Activated T-cell treated with anti-CD3 and anti-CD28 coated beads, Interleukin-2, amount 50 U/mL, for 72 hours (primary cell): ENCODE results near the gene GNA15. TPM values are rescaled to one million over a fixed set of nuclear protein-coding genes. Genes with fewer than 3 reads are reported as not detected.

Experiments used
- ATAC-seq, 2 donors: fragments of 150-1000 bp; cut with Tn5 transposase; replicated peaks in 1 of 2; 2 replicates each; pipeline ENCODE4 v1.10.0; 2021; ENCODE audit warnings: moderate library complexity in 2 of 2, mild to moderate bottlenecking in 1 of 2
- DNase-seq, 2 donors: peaks; one replicate each; pipeline ENCODE4 v3.0.0; 2021 to 2022; ENCODE audit warnings: mixed read lengths in 1 of 2
- H3K27ac Mint-ChIP-seq: one replicate; pipeline ENCODE4 v1.8.0; 2022; ENCODE audit warnings: mild to moderate bottlenecking, moderate library complexity, mixed read lengths
- H3K27me3 Mint-ChIP-seq: one replicate; pipeline ENCODE4 v1.8.0; 2022; ENCODE audit warnings: low read depth, mixed read lengths
- H3K36me3 Mint-ChIP-seq, 2 donors: one replicate each; pipeline ENCODE4 v1.8.0; 2022; ENCODE audit warnings: mixed read lengths in 2 of 2, mild to moderate bottlenecking in 1 of 2; ENCODE audit not compliant: insufficient read depth in 2 of 2
- H3K4me1 Mint-ChIP-seq: one replicate; pipeline ENCODE4 v1.8.0; 2022; ENCODE audit warnings: low read depth, mixed read lengths
- H3K4me3 Mint-ChIP-seq, 2 donors: one replicate each; pipeline ENCODE4 v1.8.0; 2022; ENCODE audit warnings: mild to moderate bottlenecking in 2 of 2, mixed read lengths in 2 of 2, moderate library complexity in 2 of 2
- H3K9me3 Mint-ChIP-seq, 2 donors: one replicate each; pipeline ENCODE4 v1.8.0; 2022; ENCODE audit warnings: mixed read lengths in 2 of 2
- total RNA-seq, 2 donors: library from RNA; stranded (reverse); gene quantifications; one replicate each; pipeline ENCODE4 v1.2.3, GENCODE V29; 2022

GNA15 gene
- total RNA-seq, 2 donors from 2014 or later = 32.8 to 66.5 TPM

DNA sequence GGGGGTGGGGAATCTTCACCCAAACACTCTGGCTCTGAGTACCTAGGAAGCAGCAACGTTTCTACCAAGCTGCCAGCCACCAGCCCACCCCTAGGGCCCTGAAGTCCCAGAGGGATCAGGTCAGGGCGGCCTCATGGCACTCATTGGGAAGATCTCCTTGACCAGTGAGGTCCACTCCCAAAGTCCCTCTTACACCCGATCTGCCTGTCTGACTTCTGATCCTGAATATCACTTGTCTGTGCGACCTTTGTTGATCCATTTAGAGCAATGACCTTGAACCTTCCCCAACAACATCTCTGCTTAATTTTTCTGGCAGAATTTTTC lies 2.1 kb upstream of the GNA15 start:
- peaks cover 40% of the 10 kb centered on the region for H3K4me1 Mint-ChIP-seq
- DNase-seq (no peak), ATAC-seq (no peak)
- H3K27me3 Mint-ChIP-seq = peaks cover 7% of the 10 kb centered on the region
- peak overlapping the region; percentile 60 for H3K27ac Mint-ChIP-seq
- peak overlapping the region; percentile 71 to 84 for H3K4me3 Mint-ChIP-seq
- no peaks in the 10 kb centered on the region for H3K36me3 Mint-ChIP-seq
- no peaks in the 10 kb centered on the region for H3K9me3 Mint-ChIP-seq

DNA sequence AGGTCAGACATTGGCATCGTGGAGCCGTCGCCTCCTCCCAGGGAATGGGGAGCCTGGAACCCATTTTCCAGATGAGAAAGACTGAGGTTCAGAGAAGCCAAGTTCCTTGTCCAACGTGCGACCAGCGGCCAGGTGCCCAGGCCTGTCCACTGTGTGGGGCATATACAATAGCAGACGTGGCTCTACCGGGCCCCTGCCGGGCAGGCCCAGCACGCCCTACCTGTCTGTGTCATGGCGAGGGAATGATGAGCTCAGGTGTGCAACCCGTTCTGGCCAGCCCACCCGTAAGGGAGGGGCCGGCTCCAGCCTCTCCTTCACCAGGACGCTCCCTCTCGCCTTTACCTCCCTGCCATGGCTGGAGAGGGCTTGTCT lies 837 bp downstream of the GNA15 start:
- DNase-seq (no peak), ATAC-seq (no peak)
- H3K36me3 Mint-ChIP-seq = peaks cover 5 to 7% of the 10 kb centered on the region in 2 donors
- peak overlapping the region; percentile 73 to 96 for H3K4me3 Mint-ChIP-seq
- H3K4me1 Mint-ChIP-seq = peaks cover 49% of the 10 kb centered on the region
- no peaks in the 10 kb centered on the region for H3K9me3 Mint-ChIP-seq
- peaks cover 7% of the 10 kb centered on the region for H3K27me3 Mint-ChIP-seq
- H3K27ac Mint-ChIP-seq = peak overlapping the region; percentile 87

DNA sequence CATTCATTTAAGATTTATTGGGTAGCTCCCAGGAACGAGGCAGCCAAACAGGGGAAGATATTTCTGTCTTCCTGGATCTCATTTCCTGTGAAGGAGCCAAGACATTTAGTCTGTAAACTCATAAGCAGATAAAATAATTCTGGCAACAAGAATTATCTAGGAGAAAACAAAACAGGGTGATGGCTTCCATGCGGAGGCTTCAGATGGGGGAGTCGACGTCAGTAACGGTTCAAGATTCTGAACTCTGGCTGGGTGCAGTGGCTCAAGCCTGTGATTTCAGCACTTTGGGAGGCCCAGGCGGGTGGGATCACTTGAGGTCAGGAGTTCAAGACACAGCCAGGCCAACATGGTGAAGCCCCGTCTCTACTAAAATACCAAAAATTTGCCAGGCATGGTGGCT lies 1.3 kb downstream of the GNA15 start:
- no peak for DNase-seq
- H3K4me3 Mint-ChIP-seq = peak overlapping the region; percentile 73 to 96
- H3K36me3 Mint-ChIP-seq = peaks cover 5 to 7% of the 10 kb centered on the region in 2 donors
- H3K27me3 Mint-ChIP-seq = peaks cover 7% of the 10 kb centered on the region
- H3K9me3 Mint-ChIP-seq = no peaks in the 10 kb centered on the region
- H3K27ac Mint-ChIP-seq = peak overlapping the region; percentile 87
- H3K4me1 Mint-ChIP-seq = peaks cover 53% of the 10 kb centered on the region
- no peak for ATAC-seq

GRCh38 chr19:3138268-3138667 lies 2.4 kb downstream of the GNA15 start:
- ATAC-seq (no peak), DNase-seq (no peak)
- H3K9me3 Mint-ChIP-seq = no peaks in the 10 kb centered on the region
- H3K4me3 Mint-ChIP-seq = peak overlapping the region in 1 of 2 donors; percentile 31
- peaks cover 5 to 7% of the 10 kb centered on the region in 2 donors for H3K36me3 Mint-ChIP-seq
- H3K4me1 Mint-ChIP-seq = peaks cover 52% of the 10 kb centered on the region
- H3K27ac Mint-ChIP-seq = no peak overlapping the region
- H3K27me3 Mint-ChIP-seq = peaks cover 7% of the 10 kb centered on the region

- no peaks in the 10 kb centered on the region for H3K9me3 Mint-ChIP-seq
- H3K4me3 Mint-ChIP-seq = peak overlapping the region; percentile 27 to 63
- peaks cover 7% of the 10 kb centered on the region for H3K27me3 Mint-ChIP-seq
- H3K4me1 Mint-ChIP-seq = peaks cover 36% of the 10 kb centered on the region
- ATAC-seq (peak; percentile 25 to 47), DNase-seq (peak in 1 of 2 donors; percentile 14)
- peak overlapping the region; percentile 18 for H3K27ac Mint-ChIP-seq
- H3K36me3 Mint-ChIP-seq = peaks cover 5 to 7% of the 10 kb centered on the region in 2 donors
Measured at GRCh38 chr19:3140667-3141038, 4.8 kb downstream of the GNA15 start.

DNA sequence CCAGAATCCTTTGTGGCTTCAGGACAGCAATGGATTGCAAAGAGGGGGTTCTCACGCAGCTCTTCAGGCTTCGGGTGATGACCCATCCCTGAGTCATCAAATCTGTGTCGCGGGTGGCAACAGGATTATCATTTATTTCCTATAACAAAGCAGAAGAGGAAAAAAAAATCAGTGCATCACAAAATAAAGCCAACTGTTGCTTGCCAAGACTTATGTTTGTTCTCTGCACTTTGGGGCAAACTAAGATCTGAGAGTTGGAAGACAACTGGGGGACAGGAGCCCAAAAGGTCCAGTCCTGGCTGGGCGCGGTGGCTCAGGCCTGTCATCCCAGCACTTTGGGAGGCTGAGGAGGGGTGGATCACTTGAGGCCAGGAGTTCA lies 6.4 kb downstream of the GNA15 start:
- peaks cover 1% of the 10 kb centered on the region for H3K27me3 Mint-ChIP-seq
- H3K27ac Mint-ChIP-seq = peak overlapping the region; percentile 76
- H3K4me1 Mint-ChIP-seq = peaks cover 37% of the 10 kb centered on the region
- DNase-seq = peak; percentile 39 to 60
- H3K4me3 Mint-ChIP-seq = peak overlapping the region; percentile 36 to 56
- peak; percentile 75 to 78 for ATAC-seq
- no peaks in the 10 kb centered on the region for H3K9me3 Mint-ChIP-seq
- peaks cover 7 to 8% of the 10 kb centered on the region in 2 donors for H3K36me3 Mint-ChIP-seq

DNA sequence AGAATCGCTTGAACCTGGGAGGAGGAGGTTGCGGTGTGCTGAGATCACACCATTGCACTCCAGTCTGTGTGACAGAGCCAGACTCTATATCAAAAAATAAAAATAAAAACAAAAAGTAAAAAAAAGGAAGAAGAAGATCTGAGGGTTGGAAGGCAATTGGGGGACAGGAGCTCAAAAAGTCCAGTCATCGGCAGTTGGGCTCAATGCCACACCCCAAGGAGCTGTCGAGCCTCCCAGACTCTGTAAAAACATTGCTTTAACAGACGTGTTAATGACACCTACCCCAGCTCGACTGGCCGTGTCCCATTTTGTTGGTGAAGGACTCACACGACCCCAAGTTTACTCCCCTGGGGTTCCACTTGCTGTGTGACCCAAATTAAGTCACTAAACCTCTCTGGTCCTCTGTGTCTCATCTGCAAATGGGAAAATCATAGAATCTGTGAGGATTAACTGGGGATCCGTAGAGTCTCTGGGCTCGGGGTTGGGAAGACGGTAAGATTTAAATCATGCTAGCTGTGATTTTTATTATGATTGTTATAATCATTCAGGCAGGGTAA lies 7.0 kb downstream of the GNA15 start:
- Mint-ChIP-seq H3K27me3 (no peaks in the 10 kb centered on the region), H3K36me3 (peaks cover 7 to 8% of the 10 kb centered on the region in 2 donors), H3K4me3 (no peak overlapping the region), H3K4me1 (peaks cover 35% of the 10 kb centered on the region), H3K9me3 (no peaks in the 10 kb centered on the region), H3K27ac (peak overlapping the region; percentile 76)
- no peak for DNase-seq
- no peak for ATAC-seq

GRCh38 chr19:3145909-3146676 lies 10.3 kb downstream of the GNA15 start:
- no peak overlapping the region for H3K27ac Mint-ChIP-seq
- ATAC-seq = no peak
- H3K27me3 Mint-ChIP-seq = no peaks in the 10 kb centered on the region
- H3K4me1 Mint-ChIP-seq = peaks cover 24% of the 10 kb centered on the region
- no peak for DNase-seq
- no peak overlapping the region for H3K4me3 Mint-ChIP-seq
- H3K9me3 Mint-ChIP-seq = no peaks in the 10 kb centered on the region
- peaks cover 0 to 10% of the 10 kb centered on the region in 2 donors for H3K36me3 Mint-ChIP-seq

- H3K9me3 Mint-ChIP-seq = no peaks in the 10 kb centered on the region
- H3K27me3 Mint-ChIP-seq = no peaks in the 10 kb centered on the region
- peak; percentile 70 to 81 for DNase-seq
- H3K4me3 Mint-ChIP-seq = peak overlapping the region in 1 of 2 donors; percentile 32
- no peak overlapping the region for H3K27ac Mint-ChIP-seq
- peaks cover 20% of the 10 kb centered on the region for H3K4me1 Mint-ChIP-seq
- peak; percentile 64 to 70 for ATAC-seq
- peaks cover 0 to 10% of the 10 kb centered on the region in 2 donors for H3K36me3 Mint-ChIP-seq
Measured at GRCh38 chr19:3146677-3147100, 10.9 kb downstream of the GNA15 start.

DNA sequence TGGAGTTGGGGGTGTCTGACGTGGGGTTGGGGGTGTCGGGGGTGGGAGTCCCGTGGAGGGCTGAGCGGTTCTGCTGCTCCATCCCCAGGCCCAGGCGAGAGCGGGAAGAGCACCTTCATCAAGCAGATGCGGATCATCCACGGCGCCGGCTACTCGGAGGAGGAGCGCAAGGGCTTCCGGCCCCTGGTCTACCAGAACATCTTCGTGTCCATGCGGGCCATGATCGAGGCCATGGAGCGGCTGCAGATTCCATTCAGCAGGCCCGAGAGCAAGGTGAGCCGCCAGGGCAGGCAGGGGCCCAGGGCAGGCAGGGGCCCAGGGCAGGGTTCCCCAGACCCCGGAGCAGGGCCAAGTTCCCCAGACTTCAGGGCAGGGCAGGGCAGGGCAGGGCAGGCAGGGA lies 12.7 kb downstream of the GNA15 start:
- Mint-ChIP-seq H3K27me3 (no peaks in the 10 kb centered on the region), H3K4me1 (peaks cover 8% of the 10 kb centered on the region), H3K4me3 (no peak overlapping the region), H3K27ac (no peak overlapping the region), H3K9me3 (no peaks in the 10 kb centered on the region), H3K36me3 (peaks cover 0 to 10% of the 10 kb centered on the region in 2 donors)
- DNase-seq = no peak
- ATAC-seq = no peak

GRCh38 chr19:3149089-3149488 lies 13.3 kb downstream of the GNA15 start:
- Mint-ChIP-seq H3K4me1 (peaks cover 8% of the 10 kb centered on the region), H3K36me3 (peaks cover 0 to 10% of the 10 kb centered on the region in 2 donors), H3K27ac (no peak overlapping the region), H3K9me3 (no peaks in the 10 kb centered on the region), H3K4me3 (no peak overlapping the region), H3K27me3 (no peaks in the 10 kb centered on the region)
- DNase-seq (no peak), ATAC-seq (no peak)

DNA sequence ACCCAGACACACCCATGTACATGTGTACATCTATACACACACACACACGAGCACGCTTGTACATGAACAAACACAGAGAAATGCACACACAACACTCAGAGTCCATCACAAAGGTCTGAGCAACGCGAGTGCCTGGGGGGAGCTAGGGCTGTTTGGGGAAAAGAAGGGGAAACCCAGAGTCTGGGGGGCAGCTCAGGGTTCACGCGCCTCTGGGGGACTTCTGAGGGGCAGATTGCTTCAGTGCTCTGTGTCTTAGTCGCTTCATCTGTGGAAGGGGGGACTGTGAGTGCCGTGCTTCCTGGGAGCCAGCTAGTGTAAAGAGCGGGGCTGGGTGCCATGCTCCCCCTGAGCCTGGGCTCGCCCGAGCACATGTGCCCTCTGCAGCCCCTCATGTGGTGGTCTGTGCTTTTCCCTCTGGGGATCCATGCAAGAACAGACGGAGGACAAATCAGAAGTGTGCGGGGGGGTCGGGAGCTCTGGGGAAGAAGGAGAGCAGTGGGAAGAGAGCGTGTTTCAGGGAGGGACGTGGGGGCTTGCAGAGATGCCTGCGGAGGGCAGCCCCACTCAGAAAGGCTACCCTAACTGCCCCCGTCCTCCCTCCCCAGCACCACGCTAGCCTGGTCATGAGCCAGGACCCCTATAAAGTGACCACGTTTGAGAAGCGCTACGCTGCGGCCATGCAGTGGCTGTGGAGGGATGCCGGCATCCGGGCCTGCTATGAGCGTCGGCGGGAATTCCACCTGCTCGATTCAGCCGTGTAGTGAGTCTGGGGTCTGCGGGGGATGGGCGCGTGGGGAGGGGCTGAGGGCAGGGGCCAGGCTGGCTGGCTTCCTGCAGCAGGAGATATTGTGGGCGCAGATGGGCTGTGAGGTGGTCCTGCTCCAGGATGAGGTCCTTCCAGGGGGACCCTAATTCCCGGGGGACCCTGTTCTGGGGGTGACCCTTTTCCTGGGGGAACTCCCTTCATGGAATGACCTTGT lies 14.0 kb downstream of the GNA15 start:
- DNase-seq = no peak
- Mint-ChIP-seq H3K4me3 (no peak overlapping the region), H3K4me1 (peaks cover 8% of the 10 kb centered on the region), H3K27ac (no peak overlapping the region), H3K27me3 (no peaks in the 10 kb centered on the region), H3K36me3 (peaks cover 0 to 10% of the 10 kb centered on the region in 2 donors), H3K9me3 (no peaks in the 10 kb centered on the region)
- ATAC-seq = no peak
